ENCODE results near the gene CGNL1. TPM values are rescaled to one million over a fixed set of nuclear protein-coding genes. Genes with fewer than 3 reads are reported as not detected.
A peak's percentile ranks its signal among the peaks of the same experiment; 100 is the strongest.

Gene CGNL1
- total RNA-seq, 4 donors from 2014 or later: 9.6 to 21.3 (median 13.1) TPM

DNA sequence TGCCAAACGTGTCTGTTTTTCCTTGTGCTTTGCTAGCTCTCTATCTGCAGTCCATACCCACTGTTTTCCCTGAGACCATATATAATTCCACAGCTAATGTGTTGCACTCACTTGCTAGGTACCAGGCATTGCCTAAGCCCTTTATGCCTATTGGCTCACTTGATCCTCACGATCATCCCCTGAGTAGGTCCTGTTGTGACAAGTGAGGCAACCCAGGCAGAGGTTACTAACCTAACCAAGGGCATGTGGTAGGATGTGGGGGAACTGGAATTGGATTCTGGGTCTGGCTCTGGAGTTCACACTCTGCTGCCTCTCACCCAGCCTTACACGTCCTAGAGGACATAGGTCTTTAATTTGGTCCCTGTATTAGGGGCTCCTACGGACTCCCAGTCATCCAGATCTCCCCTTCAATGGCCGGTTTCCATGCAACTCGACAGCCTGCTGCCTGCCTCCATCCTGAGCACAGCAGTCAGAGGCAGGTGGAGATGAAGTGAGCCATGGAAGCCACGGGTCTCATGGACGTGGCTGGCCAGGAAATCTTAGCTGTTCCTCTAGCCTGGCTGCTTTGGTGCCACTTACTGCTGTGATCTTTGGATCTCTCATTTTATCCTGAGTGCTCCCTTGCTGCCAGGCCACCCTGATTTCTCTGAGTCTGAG is 176.5 kb downstream of the CGNL1 start:
- no peak for DNase-seq (ENCODE audit: extremely low spot score)
- H3K4me3 ChIP-seq: no peak overlapping the region
- no peaks in the 10 kb centered on the region for H3K27me3 ChIP-seq
- 91% methylated on average over 8 of the region's 8 CpGs for WGBS
- H3K4me1 ChIP-seq: peaks cover 44 to 64% (median 49%) of the 10 kb centered on the region in 4 donors
- H3K9me3 ChIP-seq: no peaks in the 10 kb centered on the region
- peak overlapping the region; percentile 49 to 74 (median 69) for H3K27ac ChIP-seq (replicated peaks in 1 of 4)
- no peak for TF ChIP-seq EP300 (IDR thresholded peaks at IDR 0.05)
- TF ChIP-seq CTCF (IDR thresholded peaks at IDR 0.05): no peak
- TF ChIP-seq POLR2A (IDR thresholded peaks at IDR 0.05; ENCODE audit: low read depth): no peak
- no peak for TF ChIP-seq POLR2AphosphoS5 (IDR thresholded peaks at IDR 0.05)
- H3K36me3 ChIP-seq: no peaks in the 10 kb centered on the region
- intact Hi-C loops (cut with DNase I): no loop called here

GRCh38 chr15:57553526-57553925 is 177.2 kb downstream of the CGNL1 start:
- no peak for TF ChIP-seq POLR2AphosphoS5 (IDR thresholded peaks at IDR 0.05)
- no peak for TF ChIP-seq POLR2A (IDR thresholded peaks at IDR 0.05; ENCODE audit: low read depth)
- TF ChIP-seq EP300 (IDR thresholded peaks at IDR 0.05): no peak
- no peak for TF ChIP-seq CTCF (IDR thresholded peaks at IDR 0.05)
- Histone ChIP-seq H3K9me3 (no peaks in the 10 kb centered on the region), H3K4me1 (peaks cover 44 to 64% (median 49%) of the 10 kb centered on the region in 4 donors), H3K27me3 (no peaks in the 10 kb centered on the region), H3K4me3 (no peak overlapping the region), H3K27ac (replicated peaks in 1 of 4) (peak overlapping the region in 2 of 4 donors; percentile 10 to 74), H3K36me3 (no peaks in the 10 kb centered on the region)
- DNase-seq (ENCODE audit: extremely low spot score): no peak
- WGBS: 100% methylated on average over 2 of the region's 5 CpGs
- intact Hi-C loops (cut with DNase I): no loop called here

DNA sequence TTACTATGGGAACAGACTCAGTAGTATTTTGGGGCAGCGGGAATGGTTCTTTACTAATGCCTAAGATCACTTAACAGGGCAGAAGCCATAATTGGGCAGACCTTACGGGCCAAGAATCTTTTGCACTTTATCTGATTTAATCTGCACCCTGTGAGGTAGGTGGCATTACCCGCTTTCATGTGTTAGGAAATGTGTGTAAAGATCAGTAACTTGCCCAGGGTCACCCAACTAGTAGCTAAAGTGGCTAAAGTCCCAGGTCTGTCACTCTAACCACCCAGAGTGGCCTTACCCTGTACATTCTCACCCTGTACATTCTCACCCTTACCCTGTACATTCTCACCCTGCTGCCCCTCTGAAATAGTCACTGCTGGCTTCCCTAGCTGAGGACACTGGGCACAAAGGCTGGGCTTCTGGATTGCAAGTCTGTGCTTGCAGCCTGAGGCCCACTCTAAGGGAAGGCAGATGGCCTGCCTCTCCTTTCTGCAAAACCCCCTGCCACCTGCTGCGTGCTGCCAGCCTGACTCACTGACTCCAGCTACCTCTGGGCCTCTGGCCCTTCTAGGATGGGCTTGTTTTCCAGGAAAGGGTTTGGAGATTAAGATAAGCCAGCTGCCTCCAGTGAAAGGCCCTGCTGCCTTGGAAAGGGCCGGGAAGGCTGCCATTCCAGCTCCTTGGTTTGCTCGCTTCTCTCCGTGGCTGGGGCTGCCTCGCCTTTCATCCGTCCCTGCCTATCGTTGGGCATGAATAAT is 177.9 kb downstream of the CGNL1 start:
- no peak overlapping the region for H3K4me3 ChIP-seq
- WGBS: 76% methylated on average over 5 of the region's 10 CpGs
- H3K4me1 ChIP-seq: peaks cover 44 to 60% (median 49%) of the 10 kb centered on the region in 4 donors
- intact Hi-C loops (cut with DNase I): no loop called here
- H3K9me3 ChIP-seq: no peaks in the 10 kb centered on the region
- no peaks in the 10 kb centered on the region for H3K27me3 ChIP-seq
- H3K27ac ChIP-seq (replicated peaks in 1 of 4): peak overlapping the region; percentile 10 to 73 (median 50)
- TF ChIP-seq POLR2A (IDR thresholded peaks at IDR 0.05; ENCODE audit: low read depth) (no peak), POLR2AphosphoS5 (IDR thresholded peaks at IDR 0.05) (no peak), CTCF (IDR thresholded peaks at IDR 0.05) (no peak), EP300 (IDR thresholded peaks at IDR 0.05) (no peak)
- DNase-seq (ENCODE audit: extremely low spot score): no peak
- no peaks in the 10 kb centered on the region for H3K36me3 ChIP-seq

DNA sequence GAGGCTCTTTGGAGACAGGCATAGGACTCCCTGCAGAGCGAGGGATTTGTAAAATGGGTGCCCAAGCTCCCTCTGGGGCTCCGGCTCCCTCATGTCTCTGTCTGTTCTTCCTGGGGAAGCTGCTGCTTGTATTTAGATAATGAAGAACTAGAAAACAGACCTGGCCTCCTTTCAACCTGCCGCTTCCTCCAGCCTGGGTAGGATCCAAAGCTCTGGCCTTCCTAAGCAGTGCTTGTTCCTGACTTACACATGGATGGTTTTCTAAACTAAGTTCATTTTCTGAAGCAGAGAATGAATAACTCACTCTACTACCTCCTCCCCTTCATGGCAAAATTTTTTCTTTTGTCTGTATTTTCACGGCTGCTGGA is 178.5 kb downstream of the CGNL1 start:
- peaks cover 45 to 56% (median 48%) of the 10 kb centered on the region in 4 donors for H3K4me1 ChIP-seq
- H3K36me3 ChIP-seq: no peaks in the 10 kb centered on the region
- intact Hi-C loops (cut with DNase I): loop anchor here (5.0 kb wide), 2 partner anchors 308 to 518 kb away; no protein-coding TSS in a partner anchor
- peak overlapping the region; percentile 10 to 73 (median 50) for H3K27ac ChIP-seq (replicated peaks in 1 of 4)
- H3K4me3 ChIP-seq: no peak overlapping the region
- TF ChIP-seq POLR2AphosphoS5 (IDR thresholded peaks at IDR 0.05) (no peak), CTCF (IDR thresholded peaks at IDR 0.05) (no peak), EP300 (IDR thresholded peaks at IDR 0.05) (no peak)
- 64% methylated on average over 2 of the region's 4 CpGs for WGBS
- H3K9me3 ChIP-seq: no peaks in the 10 kb centered on the region
- H3K27me3 ChIP-seq: no peaks in the 10 kb centered on the region
- no peak for DNase-seq (ENCODE audit: extremely low spot score)

All from esophagus muscularis mucosa (tissue), 4 donors.